Effector CD4-positive, alpha-beta T cell (primary cell): ENCODE measurements around the gene FGF11.

Experiments used
- DNase-seq: peaks from one replicate; pipeline ENCODE4 v3.0.0-alpha.2; 2020

FGF11 gene

GRCh38 chr17:7435676-7436555 is 3.4 kb upstream of the FGF11 start:
- peak; percentile 36 for DNase-seq

- DNase-seq: peak; percentile 68
Observed at GRCh38 chr17:7436556-7437368, 2.5 kb upstream of the FGF11 start.

GRCh38 chr17:7437369-7437863 is 1.9 kb upstream of the FGF11 start:
- no peak for DNase-seq

GRCh38 chr17:7437950-7438614 is 1.2 kb upstream of the FGF11 start:
- peak; percentile 27 for DNase-seq

- no peak for DNase-seq
Observed at GRCh38 chr17:7438656-7439460, 454 bp upstream of the FGF11 start.

GRCh38 chr17:7440113-7440833 is 961 bp downstream of the FGF11 start:
- no peak for DNase-seq

- no peak for DNase-seq
Observed at GRCh38 chr17:7440834-7441195, 1.5 kb downstream of the FGF11 start.

- DNase-seq: no peak
Observed at GRCh38 chr17:7441266-7441665, 2.0 kb downstream of the FGF11 start.

- DNase-seq: no peak
Observed at GRCh38 chr17:7442142-7442541, 2.8 kb downstream of the FGF11 start.

- DNase-seq: no peak
Observed at GRCh38 chr17:7443499-7444485, 4.5 kb downstream of the FGF11 start.

GRCh38 chr17:7444682-7445618 is 5.6 kb downstream of the FGF11 start, which contains the start of gene CHRNB1:
TSS of gene CHRNB1 (plus strand) at chr17:7445061. CDS start at chr17:7445128, 67 bp downstream.
- DNase-seq: no peak

- no peak for DNase-seq
Observed at GRCh38 chr17:7445619-7445968, 6.3 kb downstream of the FGF11 start.

- no peak for DNase-seq
Observed at GRCh38 chr17:7448461-7448860, 9.1 kb downstream of the FGF11 start.

- no peak for DNase-seq
Observed at GRCh38 chr17:7459961-7460545, 20.7 kb downstream of the FGF11 start.

GRCh38 chr17:7460850-7461660 is 21.7 kb downstream of the FGF11 start:
- no peak for DNase-seq

- DNase-seq: no peak
Observed at GRCh38 chr17:7462474-7463371, 23.4 kb downstream of the FGF11 start.

- no peak for DNase-seq
Observed at GRCh38 chr17:7463372-7463846, 24.1 kb downstream of the FGF11 start.
